HuH-7.5 (cell line): ENCODE data around the gene KIF1C.
A peak's percentile ranks its signal among the peaks of the same experiment; 100 is the strongest.
"Not testable (repeated sequence)": the region's sequence is repeated elsewhere in the genome, so short reads cannot be mapped to it uniquely, and the experiment has no call there.

Source experiments
- DNase-seq: peaks from one replicate; pipeline ENCODE4 v3.0.0; 2011; ENCODE audit warnings: low spot score

The KIF1C gene

DNA sequence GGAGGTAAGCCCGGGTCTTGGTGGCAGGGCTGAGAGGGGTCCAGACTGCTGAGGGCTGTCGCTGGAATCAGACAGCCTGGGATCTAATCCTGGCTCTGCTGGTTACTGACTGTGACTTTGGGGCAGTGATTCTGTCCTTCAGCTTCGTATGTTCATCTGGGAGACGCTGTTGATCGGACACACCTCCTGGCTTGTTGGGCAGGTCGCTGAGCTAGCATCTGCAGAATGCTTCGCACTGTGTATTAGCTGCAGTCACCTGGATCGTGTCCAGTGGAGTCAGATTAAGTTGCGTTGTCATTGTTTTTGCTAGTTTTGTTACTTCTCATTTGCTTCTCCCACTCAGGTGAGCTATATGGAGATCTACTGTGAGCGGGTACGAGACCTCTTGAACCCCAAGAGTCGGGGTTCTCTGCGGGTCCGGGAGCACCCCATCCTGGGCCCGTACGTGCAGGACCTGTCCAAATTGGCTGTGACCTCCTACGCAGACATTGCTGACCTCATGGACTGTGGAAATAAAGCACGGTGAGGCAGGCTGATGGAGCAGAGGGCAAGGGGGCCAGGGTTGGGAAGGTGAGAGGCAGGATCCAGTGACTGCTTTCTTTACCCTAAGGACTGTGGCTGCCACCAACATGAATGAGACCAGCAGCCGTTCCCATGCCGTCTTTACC lies 4.5 kb downstream of the KIF1C start:
- no peak for DNase-seq

DNA sequence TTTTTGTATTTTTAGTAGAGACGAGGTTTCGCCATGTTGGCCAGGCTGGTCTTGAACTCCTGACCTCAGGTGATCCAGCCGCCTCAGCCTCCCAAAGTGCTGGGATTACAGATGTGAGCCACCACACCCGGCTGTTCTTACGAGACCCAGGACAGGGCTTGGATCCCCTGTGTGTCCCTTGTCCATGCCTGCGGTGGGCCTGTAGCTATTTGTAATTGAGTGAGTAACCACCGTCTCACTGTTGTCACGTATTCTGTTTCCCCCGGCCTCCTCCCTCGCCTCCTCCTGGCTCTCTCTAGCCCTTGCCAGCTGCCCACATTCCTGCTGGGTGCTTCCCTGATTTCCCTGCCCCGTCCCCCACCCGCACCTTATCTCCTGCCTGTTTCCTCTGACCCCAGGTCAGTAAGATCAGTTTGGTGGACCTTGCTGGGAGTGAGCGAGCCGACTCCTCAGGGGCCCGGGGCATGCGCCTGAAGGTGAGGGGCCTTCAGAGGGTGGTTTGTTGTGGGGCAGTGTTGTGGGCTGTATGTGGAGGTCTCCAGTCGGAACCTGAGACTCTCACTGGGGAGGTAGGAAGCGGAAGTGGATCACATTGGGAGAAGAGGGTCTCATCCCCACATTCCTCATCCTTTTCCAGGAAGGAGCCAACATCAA lies 5.6 kb downstream of the KIF1C start:
- no peak for DNase-seq

DNA sequence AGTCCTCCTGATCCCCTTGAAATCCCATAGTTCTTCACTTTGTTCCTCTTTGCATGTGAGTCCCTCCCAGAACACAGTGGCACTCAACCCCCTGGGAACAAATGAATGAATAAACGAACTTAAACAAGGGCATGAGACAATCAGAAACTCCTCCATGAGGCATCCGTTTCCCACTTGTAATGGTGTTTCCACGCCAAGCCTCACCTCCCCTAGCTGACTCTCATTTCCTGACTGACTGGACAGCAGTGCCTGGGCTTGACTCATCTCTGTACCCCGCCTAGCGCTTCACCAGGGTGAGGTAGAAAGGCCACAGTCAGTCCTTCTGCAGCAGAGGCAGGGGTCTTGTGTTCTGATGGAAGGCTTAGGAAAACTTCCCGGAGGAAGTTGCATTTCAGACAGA lies 14.2 kb downstream of the KIF1C start:
- no peak for DNase-seq

GRCh38 chr17:5014357-5014756 lies 16.6 kb downstream of the KIF1C start:
- DNase-seq, result no peak

- no peak for DNase-seq
These were observed 21.8 kb downstream of the KIF1C start for GRCh38 chr17:5019475-5019956.

DNA sequence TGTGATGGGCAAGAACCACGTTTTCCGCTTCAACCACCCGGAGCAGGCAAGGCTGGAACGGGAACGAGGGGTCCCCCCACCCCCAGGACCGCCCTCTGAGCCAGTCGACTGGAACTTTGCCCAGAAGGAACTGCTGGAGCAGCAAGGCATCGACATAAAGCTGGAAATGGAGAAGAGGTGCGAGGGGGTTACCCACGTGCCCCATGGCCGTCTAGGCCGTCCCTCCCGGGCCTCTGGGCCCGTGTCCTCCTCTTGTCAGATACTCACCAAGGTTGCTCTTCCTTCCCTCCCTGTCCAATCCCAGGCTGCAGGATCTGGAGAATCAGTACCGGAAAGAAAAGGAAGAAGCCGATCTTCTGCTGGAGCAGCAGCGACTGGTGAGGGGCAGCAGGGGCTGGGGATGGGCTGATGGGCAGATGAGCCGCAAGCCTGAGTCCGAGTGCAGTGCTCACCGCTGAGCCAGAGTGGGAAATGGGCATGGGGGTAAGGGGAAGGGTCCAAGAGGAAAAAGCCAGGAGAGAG lies 22.8 kb downstream of the KIF1C start:
- DNase-seq, result no peak

DNA sequence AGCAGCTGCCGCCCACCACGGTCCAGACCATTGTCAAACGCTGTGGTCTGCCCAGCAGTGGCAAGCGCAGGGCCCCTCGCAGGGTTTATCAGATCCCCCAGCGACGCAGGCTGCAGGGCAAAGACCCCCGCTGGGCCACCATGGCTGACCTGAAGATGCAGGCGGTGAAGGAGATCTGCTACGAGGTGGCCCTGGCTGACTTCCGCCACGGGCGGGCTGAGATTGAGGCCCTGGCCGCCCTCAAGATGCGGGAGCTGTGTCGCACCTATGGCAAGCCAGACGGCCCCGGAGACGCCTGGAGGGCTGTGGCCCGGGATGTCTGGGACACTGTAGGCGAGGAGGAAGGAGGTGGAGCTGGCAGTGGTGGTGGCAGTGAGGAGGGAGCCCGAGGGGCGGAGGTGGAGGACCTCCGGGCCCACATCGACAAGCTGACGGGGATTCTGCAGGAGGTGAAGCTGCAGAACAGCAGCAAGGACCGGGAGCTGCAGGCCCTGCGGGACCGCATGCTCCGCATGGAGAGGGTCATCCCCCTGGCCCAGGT lies 24.5 kb downstream of the KIF1C start:
- DNase-seq, result no peak

- DNase-seq, result no peak
These were observed 25.9 kb downstream of the KIF1C start for GRCh38 chr17:5023588-5024147.

DNA sequence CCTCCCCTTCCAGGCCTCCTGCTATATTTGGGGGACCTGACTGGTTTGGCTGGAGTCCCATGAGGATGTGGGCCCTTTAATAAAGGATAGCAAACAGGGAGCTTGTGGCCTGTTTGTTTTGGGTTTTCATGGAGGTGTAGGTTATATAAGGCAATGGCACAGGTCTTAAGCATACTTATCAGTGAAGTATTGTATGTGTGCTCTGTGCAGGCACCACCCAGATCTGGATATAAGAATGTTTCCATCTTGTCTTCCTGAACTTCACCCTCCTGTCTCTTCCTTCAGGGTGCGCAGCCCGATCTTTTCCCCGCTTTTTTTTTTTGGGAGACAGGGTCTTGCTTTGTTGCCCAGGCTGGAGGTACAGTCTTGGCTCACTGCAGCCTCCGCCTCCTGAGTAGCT lies 26.9 kb downstream of the KIF1C start:
- DNase-seq, result no peak

DNA sequence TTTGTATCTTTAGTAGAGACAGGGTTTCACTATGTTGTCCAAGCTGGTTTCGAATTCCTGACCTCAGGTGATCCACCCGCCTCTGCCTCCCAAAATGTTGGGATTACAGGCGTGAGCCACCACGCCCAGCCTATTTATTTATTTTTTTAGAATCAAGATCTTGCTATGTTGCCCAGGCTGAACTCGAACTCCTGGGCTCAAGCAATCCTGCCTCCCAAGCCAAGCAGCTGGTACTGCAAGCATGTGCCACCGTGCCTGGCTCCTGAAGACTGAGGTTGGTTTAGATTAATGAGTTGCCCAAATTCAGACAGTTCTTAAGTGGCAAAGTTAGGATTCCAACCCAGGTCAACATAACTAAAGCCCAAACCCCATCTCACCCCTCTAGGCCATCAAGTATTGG lies 29.5 kb downstream of the KIF1C start:
- DNase-seq, result no peak

DNA sequence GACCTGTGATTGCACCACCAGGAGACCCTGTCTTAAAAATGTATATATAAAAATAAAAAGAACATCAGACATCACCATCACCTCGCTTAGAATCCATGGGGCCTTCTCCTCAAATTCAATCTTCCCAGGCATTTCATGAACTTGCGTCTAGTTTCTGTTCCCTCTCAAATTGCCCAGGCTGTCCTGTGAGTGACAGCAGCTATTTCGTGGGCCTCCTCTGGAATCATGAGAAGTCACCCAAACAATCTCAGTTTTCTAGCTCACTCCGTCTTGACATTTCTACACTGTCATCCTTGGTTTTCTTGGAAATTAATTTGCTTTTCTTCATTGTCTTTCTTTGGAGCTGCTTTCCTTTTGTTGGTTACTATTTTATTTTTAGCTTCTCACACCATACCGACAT lies 30.2 kb downstream of the KIF1C start:
- no peak for DNase-seq

- DNase-seq, result not testable (repeated sequence)
These were observed 32.4 kb downstream of the KIF1C start for GRCh38 chr17:5030168-5030567.

DNA sequence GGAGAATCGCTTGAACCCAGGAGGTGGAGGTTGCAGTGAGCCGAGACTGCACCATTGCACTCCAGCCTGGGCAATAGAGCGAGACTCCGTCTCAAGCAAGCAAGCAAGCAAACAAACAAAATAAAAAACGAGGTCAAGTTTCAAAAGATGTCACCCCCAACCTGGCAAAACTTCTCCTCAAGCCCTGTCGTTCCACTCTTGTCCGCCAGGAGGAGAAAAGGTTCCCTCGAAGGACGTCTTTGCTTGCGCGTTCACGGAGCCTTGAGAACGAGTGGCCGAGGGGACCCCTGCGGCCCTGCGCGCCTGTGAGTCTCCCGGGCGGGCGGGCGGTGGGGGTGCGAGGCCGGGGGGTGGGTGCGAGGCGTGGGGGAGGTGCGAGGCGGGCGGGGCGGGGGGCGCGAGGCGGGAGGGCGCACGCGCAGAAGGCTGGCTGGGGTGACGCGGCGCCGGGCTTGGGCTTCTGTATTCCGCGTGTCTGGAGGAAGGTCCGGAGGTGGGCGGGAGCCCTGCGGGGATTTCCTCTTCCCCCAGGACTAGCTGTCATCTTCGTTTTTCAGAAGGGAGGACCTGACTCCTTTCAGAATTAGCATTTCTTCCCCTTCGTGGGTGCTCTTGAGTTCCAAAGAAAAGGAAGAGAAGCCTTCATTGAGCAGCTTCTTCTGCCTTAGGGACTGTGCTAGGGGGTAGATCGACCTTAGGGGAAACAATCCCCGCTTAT lies 33.8 kb downstream of the KIF1C start:
- DNase-seq, result peak; percentile 78

DNA sequence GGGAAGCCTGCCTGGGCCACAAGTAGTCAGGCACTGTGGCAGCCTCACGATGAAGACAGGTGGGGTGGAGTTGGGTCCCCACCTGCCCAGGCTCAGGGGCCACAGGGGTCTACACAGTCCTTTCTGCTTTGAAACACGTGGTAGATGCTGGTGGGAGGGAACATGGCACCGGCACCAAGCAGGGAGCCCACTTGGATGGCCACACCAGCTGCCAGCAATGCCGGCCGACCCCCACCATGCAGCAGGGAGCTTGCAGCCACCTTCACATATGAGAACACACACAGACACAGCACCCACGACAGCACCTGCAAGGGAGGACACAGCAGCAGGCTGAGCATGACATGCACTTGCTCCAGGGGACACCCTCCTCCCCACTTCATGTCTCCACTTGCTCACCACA lies 35.1 kb downstream of the KIF1C start:
- DNase-seq, result no peak

DNA sequence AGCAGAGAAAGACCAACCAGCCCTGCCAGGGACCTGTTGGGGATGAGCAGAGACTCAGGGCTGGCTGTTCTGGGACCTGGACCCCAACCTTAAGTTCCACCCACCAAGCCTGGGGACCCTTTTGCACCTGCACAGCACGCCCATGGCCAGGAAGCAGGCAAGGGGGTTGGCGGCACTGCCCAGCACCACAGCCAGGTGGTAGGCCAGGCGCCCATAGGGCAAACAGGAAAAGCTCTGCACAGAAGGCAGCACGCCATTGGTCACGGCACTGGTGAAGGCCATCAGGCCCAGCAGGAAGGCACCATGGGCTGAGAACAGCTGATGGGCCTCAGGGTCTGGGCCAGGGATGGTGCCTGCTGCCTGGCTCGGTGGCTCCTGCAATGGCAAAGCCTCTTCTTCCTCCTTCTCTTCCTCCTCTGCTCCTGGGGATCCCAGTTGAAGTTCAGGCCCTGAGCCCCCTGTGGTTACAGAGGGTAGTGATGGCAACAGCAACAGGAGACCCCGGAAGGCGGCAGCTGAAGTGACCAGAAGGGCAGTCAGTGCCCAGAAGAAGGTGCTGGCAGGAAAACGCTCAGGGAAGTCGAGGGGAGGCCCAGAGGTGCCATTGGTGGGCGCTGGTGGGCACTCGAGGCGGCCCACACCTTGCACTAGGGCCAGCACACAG lies 35.7 kb downstream of the KIF1C start:
- no peak for DNase-seq

DNA sequence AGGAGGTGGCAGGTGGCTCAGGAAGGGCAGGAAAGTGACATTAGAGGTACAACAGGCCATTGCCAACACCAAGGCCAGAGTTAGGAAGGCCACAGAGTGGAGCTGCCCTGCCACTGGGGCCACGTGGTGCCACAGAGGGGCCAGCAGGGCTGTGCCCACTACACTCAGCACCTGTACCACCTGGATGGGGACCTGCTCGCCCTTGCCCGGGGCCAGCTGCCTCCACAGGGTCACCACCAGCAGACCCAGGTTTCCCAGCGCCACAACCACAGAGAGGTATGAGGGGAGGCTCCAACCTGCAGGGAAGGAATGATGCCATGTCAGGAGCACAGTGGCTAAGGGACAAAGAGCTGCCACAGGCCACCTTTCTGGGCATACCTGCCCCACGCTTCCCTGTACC lies 36.3 kb downstream of the KIF1C start:
- no peak for DNase-seq

- no peak for DNase-seq
These were observed 36.9 kb downstream of the KIF1C start for GRCh38 chr17:5034651-5035050.

DNA sequence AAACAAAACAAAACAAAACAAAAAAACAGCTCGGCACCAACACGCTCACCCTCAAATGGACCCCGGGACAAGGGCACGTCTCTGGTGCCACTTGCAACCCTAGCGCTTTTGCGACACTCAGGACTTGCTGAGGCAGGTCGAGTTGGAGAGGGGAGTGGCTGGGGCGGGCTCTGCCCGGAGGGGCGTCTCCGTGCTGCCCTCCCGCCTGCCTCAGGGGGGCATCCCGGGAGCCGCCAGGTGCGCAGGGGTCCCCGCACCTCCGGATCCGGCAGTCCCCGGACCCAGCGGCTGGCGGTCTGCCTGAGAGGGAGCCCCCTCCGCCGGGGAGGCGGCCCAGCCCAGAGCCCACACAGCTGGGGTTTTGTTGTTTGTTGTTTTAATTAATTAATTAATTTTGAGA lies 37.6 kb downstream of the KIF1C start, which contains the start of gene SLC52A1:
SLC52A1 (minus strand) TSS at position 112 of the 400 bp plus-strand sequence. CDS start 820 bp downstream, outside the sequence.
- no peak for DNase-seq

GRCh38 chr17:5042157-5043022 lies 44.6 kb downstream of the KIF1C start:
- no peak for DNase-seq

DNA sequence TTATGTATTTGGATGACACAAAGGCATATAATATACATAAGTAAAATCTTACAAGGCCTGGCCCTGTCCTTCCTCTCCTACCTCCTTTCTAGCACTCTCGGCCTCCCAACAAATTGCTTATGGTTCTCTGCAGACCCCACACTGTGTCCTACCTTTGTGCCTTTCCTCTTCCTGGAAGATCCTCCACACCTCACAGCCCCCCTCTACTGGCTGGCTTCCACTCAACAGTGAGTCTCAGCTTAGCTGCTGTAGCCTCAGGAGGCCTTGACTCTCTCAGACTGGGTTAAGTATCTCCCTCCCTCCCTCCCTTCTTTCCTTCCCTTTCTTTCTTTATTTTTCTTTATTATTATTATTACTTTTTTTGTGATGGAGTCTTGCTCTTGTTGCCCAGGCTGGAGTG lies 45.8 kb downstream of the KIF1C start:
- no peak for DNase-seq

- DNase-seq, result no peak
These were observed 46.9 kb downstream of the KIF1C start for GRCh38 chr17:5044630-5045029.
